ENCODE data around the gene UBE3B. TPM values are rescaled to one million over a fixed set of nuclear protein-coding genes. Genes with fewer than 3 reads are reported as not detected.

The UBE3B gene
- total RNA-seq, 1 donor from 2014 or later = 40.3 TPM

DNA sequence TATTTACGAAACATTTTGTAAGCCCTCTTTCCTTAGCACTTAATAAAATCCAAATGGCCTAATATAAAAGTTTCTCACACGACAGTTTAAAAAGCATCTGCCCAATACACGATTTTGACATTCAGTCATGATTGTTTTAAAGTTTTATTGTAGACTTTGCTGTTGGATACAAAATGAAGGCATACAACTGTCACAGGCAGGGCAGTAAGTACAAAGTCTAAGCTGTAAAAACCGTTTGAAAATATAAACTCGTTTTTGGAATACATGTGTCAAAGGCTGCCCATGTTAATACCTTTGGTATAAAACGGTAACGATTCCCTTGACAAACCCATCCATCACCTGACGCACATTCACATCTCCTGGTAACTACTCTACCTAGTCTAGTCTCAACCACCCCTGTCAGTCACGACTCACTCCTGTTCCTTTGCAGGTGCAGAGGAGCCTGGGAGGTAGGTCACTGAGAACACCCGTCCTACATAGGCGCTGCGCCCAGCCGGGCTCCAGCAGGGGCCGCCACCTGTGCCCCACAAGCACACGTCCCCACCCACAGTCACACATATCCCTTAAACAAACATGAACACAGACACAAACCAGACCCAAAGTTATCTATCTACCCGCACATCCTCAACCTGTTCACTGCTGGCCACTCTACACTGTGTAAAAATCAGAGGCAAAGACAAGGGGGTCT lies 27.4 kb upstream of the UBE3B start:
- no peak for DNase-seq (ENCODE audit: low read depth)

DNA sequence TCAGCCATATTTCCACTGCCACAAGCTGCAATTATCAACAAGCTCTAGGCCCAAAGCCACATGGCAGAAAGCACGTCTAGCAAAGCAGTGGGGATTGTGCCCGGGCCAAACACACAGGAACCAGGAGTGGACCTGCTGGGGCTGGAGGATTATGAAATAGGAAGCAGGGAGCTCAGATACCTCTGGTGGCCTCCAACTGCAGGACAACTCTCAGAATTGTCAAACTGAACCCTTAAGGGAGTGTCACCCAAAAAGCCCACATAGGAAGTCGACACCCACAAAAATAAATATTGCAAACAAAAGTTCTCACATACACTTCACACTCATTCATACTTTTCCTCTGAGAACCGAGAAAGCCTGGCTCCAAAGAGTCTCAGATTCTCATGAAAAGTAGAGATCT lies 26.5 kb upstream of the UBE3B start:
- no peak for DNase-seq (ENCODE audit: low read depth)
- no peak overlapping the region for H3K4me3 ChIP-seq (ENCODE audit: low read depth, low read length)
- TF ChIP-seq CTCF (conservative IDR thresholded peaks at IDR 0.05; ENCODE audit: low read depth, low read length) = no peak

More for the DNA sequence above, 27.4 kb upstream of the UBE3B start:
- H3K4me3 ChIP-seq (ENCODE audit: low read depth, low read length) = no peak overlapping the region
- peak; percentile 4 for TF ChIP-seq CTCF (conservative IDR thresholded peaks at IDR 0.05; ENCODE audit: low read depth, low read length)

GRCh38 chr12:109451400-109451799 lies 26.0 kb upstream of the UBE3B start:
- no peak for TF ChIP-seq CTCF (conservative IDR thresholded peaks at IDR 0.05; ENCODE audit: low read depth, low read length)
- no peak overlapping the region for H3K4me3 ChIP-seq (ENCODE audit: low read depth, low read length)
- no peak for DNase-seq (ENCODE audit: low read depth)

- no peak for DNase-seq (ENCODE audit: low read depth)
- H3K4me3 ChIP-seq (ENCODE audit: low read depth, low read length) = no peak overlapping the region
- no peak for TF ChIP-seq CTCF (conservative IDR thresholded peaks at IDR 0.05; ENCODE audit: low read depth, low read length)
These were observed 24.9 kb upstream of the UBE3B start for GRCh38 chr12:109452489-109452888.

GRCh38 chr12:109455706-109456105 lies 21.7 kb upstream of the UBE3B start:
- no peak for TF ChIP-seq CTCF (conservative IDR thresholded peaks at IDR 0.05; ENCODE audit: low read depth, low read length)
- H3K4me3 ChIP-seq (ENCODE audit: low read depth, low read length) = no peak overlapping the region
- no peak for DNase-seq (ENCODE audit: low read depth)

- H3K4me3 ChIP-seq (ENCODE audit: low read depth, low read length) = no peak overlapping the region
- DNase-seq (ENCODE audit: low read depth) = no peak
- TF ChIP-seq CTCF (conservative IDR thresholded peaks at IDR 0.05; ENCODE audit: low read depth, low read length) = no peak
These were observed 19.3 kb upstream of the UBE3B start for GRCh38 chr12:109458086-109458485.

DNA sequence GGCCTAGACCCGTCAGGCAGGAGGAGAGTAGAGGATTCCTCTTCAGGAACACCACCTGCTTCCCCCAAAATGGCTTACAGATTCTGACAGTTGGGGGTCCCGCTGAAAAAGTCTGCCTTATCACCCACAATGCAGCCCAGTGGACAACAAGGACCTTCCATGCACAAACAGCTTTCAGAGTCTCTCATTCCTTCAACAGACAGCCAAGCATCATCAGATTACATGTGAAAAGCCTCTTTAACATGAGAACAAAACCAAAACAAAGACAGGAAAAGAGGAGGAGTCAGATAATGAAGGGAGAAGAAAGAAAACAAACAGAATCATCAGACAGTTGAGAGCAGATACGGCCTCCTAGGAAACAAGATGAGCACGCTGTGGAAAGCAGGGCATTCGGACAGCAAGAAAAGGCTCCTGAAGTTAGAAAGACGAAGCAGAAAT lies 18.6 kb upstream of the UBE3B start:
- DNase-seq (ENCODE audit: low read depth) = no peak
- no peak for TF ChIP-seq CTCF (conservative IDR thresholded peaks at IDR 0.05; ENCODE audit: low read depth, low read length)
- H3K4me3 ChIP-seq (ENCODE audit: low read depth, low read length) = no peak overlapping the region
